ENCODE results near the gene FAM149A. TPM values are rescaled to one million over a fixed set of nuclear protein-coding genes. Genes with fewer than 3 reads are reported as not detected.
A peak's percentile ranks its signal among the peaks of the same experiment; 100 is the strongest.

The FAM149A gene
- total RNA-seq, 4 donors from 2014 or later = 8.1 to 13.4 (median 9.7) TPM

DNA sequence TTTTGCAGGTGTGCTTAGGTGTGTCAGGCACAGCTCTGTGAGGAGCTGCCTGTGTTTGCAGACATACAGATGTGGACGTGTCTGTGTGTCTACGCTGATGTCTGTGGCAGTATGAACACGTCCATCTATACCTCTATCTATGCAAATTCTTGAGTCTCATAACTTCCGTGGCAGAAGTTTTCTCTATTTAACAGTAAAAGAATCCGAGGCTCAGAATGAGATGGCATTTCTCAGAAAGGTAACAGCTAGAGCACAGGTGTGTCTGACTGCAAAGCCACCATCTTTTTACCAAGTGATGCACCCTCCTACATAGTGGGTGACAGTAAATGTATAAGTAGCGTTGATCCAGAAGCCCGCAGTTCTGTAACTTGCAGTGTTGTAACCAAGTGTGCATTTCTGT is 47.0 kb downstream of the FAM149A start:
- intact Hi-C loops (cut with DNase I) = no loop called here
- H3K36me3 ChIP-seq = no peaks in the 10 kb centered on the region
- H3K9me3 ChIP-seq = no peaks in the 10 kb centered on the region
- no peaks in the 10 kb centered on the region for H3K4me1 ChIP-seq
- H3K4me3 ChIP-seq (replicated peaks in 1 of 3) = no peak overlapping the region
- no peak for TF ChIP-seq POLR2A (IDR thresholded peaks at IDR 0.05)
- TF ChIP-seq, protein P1, sequence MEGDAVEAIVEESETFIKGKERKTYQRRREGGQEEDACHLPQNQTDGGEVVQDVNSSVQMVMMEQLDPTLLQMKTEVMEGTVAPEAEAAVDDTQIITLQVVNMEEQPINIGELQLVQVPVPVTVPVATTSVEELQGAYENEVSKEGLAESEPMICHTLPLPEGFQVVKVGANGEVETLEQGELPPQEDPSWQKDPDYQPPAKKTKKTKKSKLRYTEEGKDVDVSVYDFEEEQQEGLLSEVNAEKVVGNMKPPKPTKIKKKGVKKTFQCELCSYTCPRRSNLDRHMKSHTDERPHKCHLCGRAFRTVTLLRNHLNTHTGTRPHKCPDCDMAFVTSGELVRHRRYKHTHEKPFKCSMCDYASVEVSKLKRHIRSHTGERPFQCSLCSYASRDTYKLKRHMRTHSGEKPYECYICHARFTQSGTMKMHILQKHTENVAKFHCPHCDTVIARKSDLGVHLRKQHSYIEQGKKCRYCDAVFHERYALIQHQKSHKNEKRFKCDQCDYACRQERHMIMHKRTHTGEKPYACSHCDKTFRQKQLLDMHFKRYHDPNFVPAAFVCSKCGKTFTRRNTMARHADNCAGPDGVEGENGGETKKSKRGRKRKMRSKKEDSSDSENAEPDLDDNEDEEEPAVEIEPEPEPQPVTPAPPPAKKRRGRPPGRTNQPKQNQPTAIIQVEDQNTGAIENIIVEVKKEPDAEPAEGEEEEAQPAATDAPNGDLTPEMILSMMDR (IDR thresholded peaks at IDR 0.05) = no peak
- H3K27me3 ChIP-seq = no peaks in the 10 kb centered on the region
- no peak for DNase-seq
- WGBS, 2 donors = 93 to 94% methylated on average over 7 of the region's 7 CpGs
- H3K27ac ChIP-seq = no peak overlapping the region

DNA sequence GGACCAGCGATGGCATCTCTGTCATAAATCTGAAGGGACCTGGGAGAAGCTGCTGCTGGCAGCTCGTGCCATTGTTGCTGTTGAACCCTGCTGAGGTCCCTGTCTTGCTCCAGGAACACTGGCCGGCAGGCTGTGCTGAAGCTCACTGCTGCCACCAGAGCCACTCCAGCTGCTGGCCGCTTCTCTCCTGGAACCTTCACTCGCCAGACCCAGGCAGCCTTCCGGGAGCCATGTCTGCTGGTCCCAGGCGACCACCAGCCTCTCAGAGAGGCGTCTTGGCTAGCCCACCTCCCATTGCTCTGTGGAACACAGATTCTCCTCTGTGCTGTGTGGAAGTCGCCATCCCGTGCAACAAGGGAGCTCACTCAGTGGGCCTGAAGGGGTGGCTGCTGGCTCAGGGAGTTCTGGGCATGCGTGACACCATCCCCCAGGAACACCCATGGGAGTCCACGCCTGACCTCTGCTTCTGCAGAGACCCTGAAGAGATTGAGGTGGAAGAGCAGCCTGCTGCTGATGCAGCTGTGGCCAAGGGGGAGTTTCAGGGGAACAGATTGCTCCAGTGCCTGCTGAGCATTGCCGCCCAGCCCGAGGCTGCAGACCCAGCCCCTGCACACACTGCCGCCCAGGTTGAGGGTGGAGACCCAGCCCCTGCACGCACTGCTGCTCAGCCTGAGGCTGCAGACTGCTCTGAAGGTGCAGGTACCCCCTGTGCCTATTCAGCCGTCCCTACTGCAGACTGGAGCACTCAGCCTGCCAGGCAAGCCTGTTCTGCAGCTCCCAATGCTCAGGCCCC is 53.7 kb downstream of the FAM149A start:
- DNase-seq = peak in 1 of 2 donors; percentile 23

DNA sequence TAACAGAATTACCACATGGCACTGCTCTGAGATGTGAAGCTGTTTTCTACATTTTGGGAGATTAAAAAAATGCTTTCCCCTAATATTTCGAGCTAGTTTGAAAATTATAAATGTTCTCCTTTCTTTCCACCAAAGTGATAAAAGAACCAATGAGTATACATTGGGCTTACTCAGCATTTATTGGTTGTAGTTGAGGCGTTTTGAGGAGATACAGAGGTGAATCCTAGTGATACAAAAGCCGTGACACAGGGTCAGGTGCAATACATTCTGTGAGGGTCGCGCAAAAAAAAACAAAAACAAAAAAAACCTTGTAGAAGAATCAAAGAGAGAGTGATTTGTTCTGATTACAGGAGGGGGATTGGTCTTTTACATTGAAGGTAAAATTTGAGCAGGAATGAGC is 54.5 kb downstream of the FAM149A start:
- intact Hi-C loops (cut with DNase I) = no loop called here
- WGBS, 2 donors = 83 to 88% methylated on average over 5 of the region's 5 CpGs
- Histone ChIP-seq H3K27ac (no peak overlapping the region), H3K27me3 (no peaks in the 10 kb centered on the region), H3K4me1 (no peaks in the 10 kb centered on the region), H3K9me3 (no peaks in the 10 kb centered on the region), H3K4me3 (replicated peaks in 1 of 3) (no peak overlapping the region), H3K36me3 (no peaks in the 10 kb centered on the region)
- TF ChIP-seq, protein P1 (IDR thresholded peaks at IDR 0.05) = no peak
- TF ChIP-seq POLR2A (IDR thresholded peaks at IDR 0.05) = no peak
- no peak for DNase-seq

More for the DNA sequence above, 53.7 kb downstream of the FAM149A start:
- intact Hi-C loops (cut with DNase I) = no loop called here
- Histone ChIP-seq H3K4me3 (replicated peaks in 1 of 3) (no peak overlapping the region), H3K36me3 (no peaks in the 10 kb centered on the region), H3K9me3 (no peaks in the 10 kb centered on the region), H3K27me3 (no peaks in the 10 kb centered on the region), H3K4me1 (no peaks in the 10 kb centered on the region), H3K27ac (no peak overlapping the region)
- TF ChIP-seq, protein P1 (IDR thresholded peaks at IDR 0.05) = no peak
- no peak for TF ChIP-seq POLR2A (IDR thresholded peaks at IDR 0.05)
- WGBS, 2 donors = 67 to 83% methylated on average over 8 to 15 of the region's 17 CpGs

DNA sequence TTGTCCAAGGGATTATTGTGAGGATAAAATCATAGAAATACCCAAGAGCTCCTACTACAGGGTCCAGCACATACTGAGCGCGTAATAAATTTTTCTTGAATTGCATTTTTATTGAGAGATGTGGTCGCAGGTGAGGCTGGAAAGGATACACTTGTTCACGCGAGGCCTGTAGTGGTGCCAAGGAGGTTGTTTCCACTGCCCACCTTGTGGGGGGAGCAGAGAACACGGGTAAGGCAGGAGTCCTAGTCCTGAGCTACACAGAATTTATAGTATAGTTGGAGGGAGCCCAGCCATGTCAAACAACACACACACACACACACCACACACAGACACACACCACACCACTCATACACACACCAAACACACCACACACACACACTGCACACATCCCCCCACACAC is 55.1 kb downstream of the FAM149A start:
- intact Hi-C loops (cut with DNase I) = no loop called here
- Histone ChIP-seq H3K4me1 (no peaks in the 10 kb centered on the region), H3K36me3 (no peaks in the 10 kb centered on the region), H3K27me3 (no peaks in the 10 kb centered on the region), H3K4me3 (replicated peaks in 1 of 3) (no peak overlapping the region), H3K9me3 (no peaks in the 10 kb centered on the region), H3K27ac (no peak overlapping the region)
- TF ChIP-seq POLR2A (IDR thresholded peaks at IDR 0.05) = no peak
- TF ChIP-seq, protein P1 (IDR thresholded peaks at IDR 0.05) = no peak
- WGBS, 2 donors = 88 to 93% methylated on average over 6 of the region's 6 CpGs
- DNase-seq = no peak

DNA sequence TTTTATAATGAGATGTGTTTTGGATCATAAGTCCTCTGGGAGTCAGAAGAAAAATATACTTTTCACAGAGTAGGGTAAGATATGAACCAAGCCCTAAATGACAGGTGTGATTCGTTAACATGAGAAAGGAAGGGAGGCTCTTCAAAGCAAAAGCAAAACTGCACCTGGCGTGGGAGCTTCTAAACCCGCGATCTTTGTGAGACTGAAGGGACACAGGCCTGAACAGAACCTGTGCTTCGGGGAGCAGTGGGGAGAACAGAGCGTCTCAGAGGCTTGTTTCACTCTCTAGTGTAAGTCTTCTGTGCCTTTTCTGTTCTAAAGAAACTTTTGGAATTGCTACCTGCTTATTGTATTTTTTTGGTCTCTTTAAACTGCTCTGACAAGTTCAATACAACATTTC is 56.6 kb downstream of the FAM149A start:
- H3K9me3 ChIP-seq = no peaks in the 10 kb centered on the region
- DNase-seq = no peak
- H3K4me1 ChIP-seq = no peaks in the 10 kb centered on the region
- H3K27ac ChIP-seq = no peak overlapping the region
- no peak overlapping the region for H3K4me3 ChIP-seq (replicated peaks in 1 of 3)
- WGBS, 2 donors = 80 to 84% methylated on average over 6 of the region's 6 CpGs
- no peaks in the 10 kb centered on the region for H3K36me3 ChIP-seq
- intact Hi-C loops (cut with DNase I) = no loop called here
- TF ChIP-seq, protein P1 (IDR thresholded peaks at IDR 0.05) = no peak
- TF ChIP-seq POLR2A (IDR thresholded peaks at IDR 0.05) = no peak
- H3K27me3 ChIP-seq = no peaks in the 10 kb centered on the region

Measured in thyroid gland (tissue), 4 donors.